ENCODE data around the gene TNFSF10.

The TNFSF10 gene

GRCh38 chr3:172557515-172558220, 34.4 kb upstream of the TNFSF10 start:
- TF ChIP-seq, protein P1, sequence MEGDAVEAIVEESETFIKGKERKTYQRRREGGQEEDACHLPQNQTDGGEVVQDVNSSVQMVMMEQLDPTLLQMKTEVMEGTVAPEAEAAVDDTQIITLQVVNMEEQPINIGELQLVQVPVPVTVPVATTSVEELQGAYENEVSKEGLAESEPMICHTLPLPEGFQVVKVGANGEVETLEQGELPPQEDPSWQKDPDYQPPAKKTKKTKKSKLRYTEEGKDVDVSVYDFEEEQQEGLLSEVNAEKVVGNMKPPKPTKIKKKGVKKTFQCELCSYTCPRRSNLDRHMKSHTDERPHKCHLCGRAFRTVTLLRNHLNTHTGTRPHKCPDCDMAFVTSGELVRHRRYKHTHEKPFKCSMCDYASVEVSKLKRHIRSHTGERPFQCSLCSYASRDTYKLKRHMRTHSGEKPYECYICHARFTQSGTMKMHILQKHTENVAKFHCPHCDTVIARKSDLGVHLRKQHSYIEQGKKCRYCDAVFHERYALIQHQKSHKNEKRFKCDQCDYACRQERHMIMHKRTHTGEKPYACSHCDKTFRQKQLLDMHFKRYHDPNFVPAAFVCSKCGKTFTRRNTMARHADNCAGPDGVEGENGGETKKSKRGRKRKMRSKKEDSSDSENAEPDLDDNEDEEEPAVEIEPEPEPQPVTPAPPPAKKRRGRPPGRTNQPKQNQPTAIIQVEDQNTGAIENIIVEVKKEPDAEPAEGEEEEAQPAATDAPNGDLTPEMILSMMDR (IDR thresholded peaks at IDR 0.05; ENCODE audit: insufficient read depth, low read length, poor library complexity, severe bottlenecking), result no peak
- H3K36me3 ChIP-seq (ENCODE audit: control insufficient read depth, insufficient read depth, low read length), result no peaks in the 10 kb centered on the region
- H3K4me3 ChIP-seq (replicated peaks; ENCODE audit: low read depth, low read length), result no peak overlapping the region
- no peaks in the 10 kb centered on the region for H3K27me3 ChIP-seq (replicated peaks; ENCODE audit: control insufficient read depth, insufficient read depth, low read length)
- DNase-seq (ENCODE audit: extremely low read depth, insufficient read length), result no peak

DNA sequence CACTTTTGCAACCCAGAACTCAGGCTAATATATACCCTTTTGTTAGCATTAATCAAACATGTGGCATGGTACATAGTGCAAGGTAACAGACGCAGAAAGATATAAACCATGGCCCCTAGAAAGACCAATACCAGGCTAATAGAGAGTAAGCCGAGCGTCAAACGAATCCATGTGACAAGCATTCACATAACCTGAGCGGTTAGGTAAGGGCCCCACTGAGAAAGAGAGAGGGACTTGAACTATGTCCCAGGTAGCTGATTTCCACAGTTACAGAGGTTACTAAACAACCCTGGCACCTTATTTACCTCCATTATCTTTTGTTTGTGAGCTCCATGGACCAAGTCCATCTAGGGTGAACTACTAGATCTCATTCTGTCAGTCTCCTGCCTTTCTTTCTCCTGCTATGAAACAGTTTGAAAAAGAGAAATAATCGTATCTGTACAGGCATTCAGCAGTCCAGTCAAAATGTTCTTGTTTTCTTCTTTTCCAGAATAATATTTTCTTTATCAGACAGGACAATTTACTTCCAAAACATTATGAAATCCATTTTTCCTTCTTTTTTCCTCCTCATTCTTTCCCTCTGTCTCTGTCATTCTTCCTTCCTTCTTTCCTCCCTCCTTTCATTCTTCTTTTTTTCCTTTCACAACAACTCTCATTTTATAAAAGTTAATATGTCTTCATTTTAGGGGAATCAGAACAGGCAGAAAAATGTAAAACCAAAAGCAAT, 30.5 kb upstream of the TNFSF10 start:
- no peak for DNase-seq (ENCODE audit: extremely low read depth, insufficient read length)
- H3K36me3 ChIP-seq (ENCODE audit: control insufficient read depth, insufficient read depth, low read length), result no peaks in the 10 kb centered on the region
- no peaks in the 10 kb centered on the region for H3K27me3 ChIP-seq (replicated peaks; ENCODE audit: control insufficient read depth, insufficient read depth, low read length)
- TF ChIP-seq, protein P1 (IDR thresholded peaks at IDR 0.05; ENCODE audit: insufficient read depth, low read length, poor library complexity, severe bottlenecking), result no peak
- H3K4me3 ChIP-seq (replicated peaks; ENCODE audit: low read depth, low read length), result no peak overlapping the region

DNA sequence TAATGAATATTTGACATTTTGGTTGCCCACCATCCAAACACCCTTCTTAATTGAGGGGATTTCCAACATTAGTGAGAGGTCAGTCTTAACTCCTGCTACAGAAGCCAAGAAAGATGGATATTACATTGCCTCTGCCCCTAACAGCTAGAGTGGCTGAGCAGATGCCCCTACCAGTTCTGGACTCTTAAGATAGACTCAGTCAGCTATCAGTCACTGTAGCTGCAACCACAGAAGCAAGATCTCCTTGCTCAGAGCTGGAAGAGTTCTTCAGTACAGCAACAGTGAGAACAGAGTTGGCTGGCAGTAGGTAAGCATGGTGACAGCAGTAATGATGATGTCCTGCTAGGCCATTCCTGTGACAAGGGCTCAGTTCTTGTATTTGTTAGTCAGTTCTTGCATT, 29.4 kb upstream of the TNFSF10 start:
- no peak for DNase-seq (ENCODE audit: extremely low read depth, insufficient read length)
- Histone ChIP-seq H3K4me3 (replicated peaks; ENCODE audit: low read depth, low read length) (no peak overlapping the region), H3K36me3 (ENCODE audit: control insufficient read depth, insufficient read depth, low read length) (no peaks in the 10 kb centered on the region), H3K27me3 (replicated peaks; ENCODE audit: control insufficient read depth, insufficient read depth, low read length) (no peaks in the 10 kb centered on the region)
- TF ChIP-seq, protein P1 (IDR thresholded peaks at IDR 0.05; ENCODE audit: insufficient read depth, low read length, poor library complexity, severe bottlenecking), result no peak

- no peak overlapping the region for H3K4me3 ChIP-seq (replicated peaks; ENCODE audit: low read depth, low read length)
- H3K36me3 ChIP-seq (ENCODE audit: control insufficient read depth, insufficient read depth, low read length), result no peaks in the 10 kb centered on the region
- TF ChIP-seq, protein P1 (IDR thresholded peaks at IDR 0.05; ENCODE audit: insufficient read depth, low read length, poor library complexity, severe bottlenecking), result no peak
- no peaks in the 10 kb centered on the region for H3K27me3 ChIP-seq (replicated peaks; ENCODE audit: control insufficient read depth, insufficient read depth, low read length)
- DNase-seq (ENCODE audit: extremely low read depth, insufficient read length), result no peak
These were observed 28.6 kb upstream of the TNFSF10 start for GRCh38 chr3:172551874-172552273.

- Histone ChIP-seq H3K4me3 (replicated peaks; ENCODE audit: low read depth, low read length) (no peak overlapping the region), H3K27me3 (replicated peaks; ENCODE audit: control insufficient read depth, insufficient read depth, low read length) (no peaks in the 10 kb centered on the region), H3K36me3 (ENCODE audit: control insufficient read depth, insufficient read depth, low read length) (no peaks in the 10 kb centered on the region)
- TF ChIP-seq, protein P1 (IDR thresholded peaks at IDR 0.05; ENCODE audit: insufficient read depth, low read length, poor library complexity, severe bottlenecking), result no peak
- DNase-seq (ENCODE audit: extremely low read depth, insufficient read length), result no peak
These were observed 27.2 kb upstream of the TNFSF10 start for GRCh38 chr3:172550347-172550943.
